ENCODE data around the gene CHRNB4.
"Not testable (repeated sequence)": the region's sequence is repeated elsewhere in the genome, so short reads cannot be mapped to it uniquely, and the experiment has no call there.

The CHRNB4 gene

DNA sequence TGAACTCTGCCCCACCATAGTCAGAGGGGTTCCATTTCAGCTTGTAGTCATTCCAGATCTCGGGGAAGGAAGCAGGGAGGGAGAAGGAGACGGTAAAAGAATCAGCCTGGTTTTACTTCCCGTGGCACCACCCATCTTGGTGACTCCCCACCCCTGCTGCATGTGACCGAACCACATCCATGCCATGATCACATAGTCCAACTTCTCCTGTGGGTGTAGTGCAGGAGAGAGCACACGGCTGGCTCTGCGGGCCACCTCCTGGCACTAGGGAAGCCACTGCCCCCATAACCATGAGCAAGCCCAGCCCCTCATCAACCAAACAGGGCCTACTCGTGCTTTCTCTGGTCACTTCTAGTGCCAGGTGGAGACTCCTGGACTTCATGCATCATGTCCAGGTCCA, 23.9 kb downstream of the CHRNB4 start:
- no peak overlapping the region for H3K4me3 ChIP-seq (ENCODE audit: low read depth, low read length)
- TF ChIP-seq, protein P1, sequence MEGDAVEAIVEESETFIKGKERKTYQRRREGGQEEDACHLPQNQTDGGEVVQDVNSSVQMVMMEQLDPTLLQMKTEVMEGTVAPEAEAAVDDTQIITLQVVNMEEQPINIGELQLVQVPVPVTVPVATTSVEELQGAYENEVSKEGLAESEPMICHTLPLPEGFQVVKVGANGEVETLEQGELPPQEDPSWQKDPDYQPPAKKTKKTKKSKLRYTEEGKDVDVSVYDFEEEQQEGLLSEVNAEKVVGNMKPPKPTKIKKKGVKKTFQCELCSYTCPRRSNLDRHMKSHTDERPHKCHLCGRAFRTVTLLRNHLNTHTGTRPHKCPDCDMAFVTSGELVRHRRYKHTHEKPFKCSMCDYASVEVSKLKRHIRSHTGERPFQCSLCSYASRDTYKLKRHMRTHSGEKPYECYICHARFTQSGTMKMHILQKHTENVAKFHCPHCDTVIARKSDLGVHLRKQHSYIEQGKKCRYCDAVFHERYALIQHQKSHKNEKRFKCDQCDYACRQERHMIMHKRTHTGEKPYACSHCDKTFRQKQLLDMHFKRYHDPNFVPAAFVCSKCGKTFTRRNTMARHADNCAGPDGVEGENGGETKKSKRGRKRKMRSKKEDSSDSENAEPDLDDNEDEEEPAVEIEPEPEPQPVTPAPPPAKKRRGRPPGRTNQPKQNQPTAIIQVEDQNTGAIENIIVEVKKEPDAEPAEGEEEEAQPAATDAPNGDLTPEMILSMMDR (IDR thresholded peaks at IDR 0.05; ENCODE audit: control insufficient read depth, extremely low read depth, insufficient read depth) = no peak
- no peak for DNase-seq (ENCODE audit: low read depth)

DNA sequence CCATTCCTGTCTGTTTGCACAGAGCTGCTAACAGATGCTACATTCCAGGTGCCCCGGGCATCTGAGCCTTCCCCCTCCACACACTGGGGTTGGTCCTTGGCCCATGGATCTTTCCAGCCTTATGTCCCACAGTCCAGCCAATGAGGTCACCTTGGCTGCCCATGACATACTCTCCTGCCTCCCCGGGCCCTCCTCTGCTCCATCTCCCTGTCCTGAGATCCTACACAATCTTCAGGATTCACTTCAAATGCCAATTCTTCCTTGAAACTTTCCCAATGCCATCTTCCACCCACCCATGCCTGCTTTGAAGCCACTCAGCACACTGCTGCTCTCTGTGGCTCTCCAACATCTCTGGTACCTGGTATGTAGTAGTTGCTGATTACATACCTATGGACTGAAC, 24.5 kb downstream of the CHRNB4 start:
- DNase-seq (ENCODE audit: low read depth) = no peak
- no peak overlapping the region for H3K4me3 ChIP-seq (ENCODE audit: low read depth, low read length)
- TF ChIP-seq, protein P1 (IDR thresholded peaks at IDR 0.05; ENCODE audit: control insufficient read depth, extremely low read depth, insufficient read depth) = no peak

DNA sequence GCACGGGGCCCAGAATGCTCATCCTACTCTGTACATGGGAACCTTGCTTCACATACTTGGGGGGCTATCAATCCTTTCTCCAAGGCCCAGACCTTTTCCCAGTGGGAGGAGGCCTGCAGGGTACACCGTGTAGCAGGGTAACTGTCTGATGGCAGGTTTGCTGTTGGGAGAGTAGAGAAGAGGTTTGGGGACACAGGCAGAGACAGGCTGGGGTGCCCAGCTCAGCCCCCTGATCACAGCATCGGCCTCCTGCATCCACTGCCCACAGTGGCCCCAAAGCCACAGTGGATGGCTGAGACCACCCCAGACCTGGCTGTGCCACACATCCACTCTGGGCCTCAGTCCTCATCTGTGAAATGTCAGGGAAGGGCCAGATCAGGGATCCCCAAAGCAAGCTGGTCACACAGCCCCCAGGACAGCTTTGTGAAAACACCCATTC, 25.8 kb downstream of the CHRNB4 start:
- TF ChIP-seq, protein P1 (IDR thresholded peaks at IDR 0.05; ENCODE audit: control insufficient read depth, extremely low read depth, insufficient read depth) = no peak
- no peak for DNase-seq (ENCODE audit: low read depth)
- no peak overlapping the region for H3K4me3 ChIP-seq (ENCODE audit: low read depth, low read length)

DNA sequence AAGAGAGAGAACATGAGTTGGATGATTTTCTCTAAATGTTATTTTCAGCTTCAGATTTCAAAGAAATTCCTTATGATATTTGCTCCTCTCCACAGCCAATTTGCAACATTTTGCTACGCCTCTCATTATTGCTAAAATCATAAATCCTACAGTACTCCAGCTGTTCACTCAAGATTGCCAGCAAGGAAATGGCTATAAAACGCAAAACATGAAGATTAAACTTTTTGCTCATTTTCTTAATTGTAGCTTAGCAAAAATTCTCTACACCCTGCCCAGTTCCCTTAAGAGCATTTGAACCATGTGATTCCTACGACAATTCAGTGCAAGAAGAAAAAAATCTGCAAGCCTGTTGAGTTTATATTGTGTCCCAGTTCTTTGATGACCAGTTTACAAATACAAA, 27.0 kb downstream of the CHRNB4 start:
- TF ChIP-seq, protein P1 (IDR thresholded peaks at IDR 0.05; ENCODE audit: control insufficient read depth, extremely low read depth, insufficient read depth) = no peak
- DNase-seq (ENCODE audit: low read depth) = no peak
- no peak overlapping the region for H3K4me3 ChIP-seq (ENCODE audit: low read depth, low read length)

DNA sequence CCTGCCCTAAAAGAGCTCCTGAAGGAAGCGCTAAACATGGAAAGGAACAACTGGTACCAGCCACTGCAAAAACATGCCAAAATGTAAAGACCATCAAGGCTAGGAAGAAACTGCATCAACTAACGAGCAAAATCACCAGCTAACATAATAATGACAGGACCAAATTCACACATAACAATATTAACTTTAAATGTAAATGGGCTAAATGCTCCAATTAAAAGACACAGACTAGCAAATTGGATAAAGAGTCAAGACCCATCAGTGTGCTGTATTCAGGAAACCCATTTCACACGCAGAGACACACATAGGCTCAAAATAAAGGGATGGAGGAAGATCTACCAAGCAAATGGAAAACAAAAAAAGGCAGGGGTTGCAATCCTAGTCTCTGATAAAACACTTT, 31.5 kb downstream of the CHRNB4 start:
- not testable (repeated sequence) for H3K4me3 ChIP-seq (ENCODE audit: low read depth, low read length); DNase-seq (ENCODE audit: low read depth)

DNA sequence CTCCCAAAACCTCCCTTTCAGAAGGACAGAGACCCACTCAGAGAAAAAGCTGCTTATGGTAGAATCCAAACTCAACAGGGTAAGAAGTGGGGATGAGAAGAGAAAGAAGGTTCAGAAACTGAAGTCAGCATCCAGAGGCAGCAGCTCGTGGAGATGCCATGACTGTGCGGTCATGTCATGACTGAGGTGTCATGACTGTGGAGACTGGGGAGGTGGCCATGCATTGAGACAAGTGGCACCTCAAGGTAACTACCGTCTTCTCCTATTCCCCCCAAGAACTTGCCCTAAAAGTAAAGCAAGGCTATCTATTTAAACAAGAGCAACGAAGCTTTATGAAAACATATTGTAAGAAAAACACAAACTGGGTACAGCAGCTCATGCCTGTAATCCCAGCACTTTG, 35.3 kb downstream of the CHRNB4 start:
- no peak for DNase-seq (ENCODE audit: low read depth)
- TF ChIP-seq, protein P1 (IDR thresholded peaks at IDR 0.05; ENCODE audit: control insufficient read depth, extremely low read depth, insufficient read depth) = no peak
- no peak overlapping the region for H3K4me3 ChIP-seq (ENCODE audit: low read depth, low read length)

DNA sequence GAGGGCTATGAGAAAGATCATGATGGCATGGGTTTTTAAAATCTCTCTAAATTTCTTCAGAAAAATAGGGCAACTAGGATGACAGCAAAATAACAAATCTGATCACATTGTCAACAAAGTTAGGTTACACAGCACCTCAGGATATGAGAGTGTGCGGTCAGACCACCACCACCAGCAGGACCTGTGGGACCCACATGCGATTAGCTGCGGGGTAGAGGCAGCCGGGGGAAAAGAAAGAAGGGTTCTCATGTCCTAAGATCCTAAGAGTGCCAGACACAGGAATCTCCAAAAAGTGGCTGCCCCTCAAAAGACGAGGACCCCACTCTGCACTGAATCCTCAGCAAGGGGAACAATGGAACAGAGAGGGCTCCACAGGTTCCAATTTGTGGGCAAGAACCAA, 35.8 kb downstream of the CHRNB4 start:
- TF ChIP-seq, protein P1 (IDR thresholded peaks at IDR 0.05; ENCODE audit: control insufficient read depth, extremely low read depth, insufficient read depth) = no peak
- DNase-seq (ENCODE audit: low read depth) = no peak
- no peak overlapping the region for H3K4me3 ChIP-seq (ENCODE audit: low read depth, low read length)
